ENCODE results near the gene KCNMA1. TPM values are rescaled to one million over a fixed set of nuclear protein-coding genes. Genes with fewer than 3 reads are reported as not detected.

Gene KCNMA1
- total and polyA plus RNA-seq, 10 of the 15 experiments (the other 5 are each of a cell fraction or from before 2014, with no cell fraction given) = 8.5 to 77.0 (median 21.3) TPM

- DNase-seq (ENCODE audit: low read depth, low spot score) (no peak), FAIRE-seq (no peak), ATAC-seq (no peak)
- H3K4me2 ChIP-seq (ENCODE audit: control insufficient read depth, insufficient read depth) = no peak overlapping the region
- H3K36me3 ChIP-seq (ENCODE audit: control insufficient read depth in 2 of 2, insufficient read depth in 2 of 2, low read length in 1 of 2) = no peaks in the 10 kb centered on the region
- 0 out of 4 replicates have a peak, but pooled peaks cover 0 to 3% of the 10 kb centered on the region in 2 experiments for H3K27me3 ChIP-seq (replicated peaks in 1 of 2; ENCODE audit: control insufficient read depth in 2 of 2, insufficient read depth in 2 of 2, low read length in 1 of 2)
- 29% methylated on average over 2 of the region's 2 CpGs for WGBS (ENCODE audit: insufficient coverage, insufficient replicate concordance, low lambda C conversion rate, missing lambda C conversion rate)
- no peaks in the 10 kb centered on the region for H3K4me1 ChIP-seq (ENCODE audit: control insufficient read depth, insufficient read depth, low read length)
- in situ Hi-C loops (cut with MboI) (no loop called here), intact Hi-C loops (cut with micrococcal nuclease; ENCODE audit: unreplicated experiment) (no loop called here)
- no peak overlapping the region for H3K9ac ChIP-seq (ENCODE audit: control insufficient read depth, insufficient read depth, low read length)
- ChIA-PET RAD21 (ENCODE audit: unreplicated experiment) (interaction anchor here (1.7 to 2.5 kb wide), 2 partner anchors 8 to 387 kb away, joined by 6 to 10 read pairs; no protein-coding TSS in a partner anchor), SMC1A (ENCODE audit: uncharacterized antibody, unreplicated experiment) (interaction anchor here (0.7 to 1.8 kb wide), 11 partner anchors 9 to 444 kb away, joined by 3 to 10 read pairs (median 4); no protein-coding TSS in a partner anchor), POLR2A (no interaction called here), CTCF (interaction anchor here (0.8 to 1.9 kb wide), 4 partner anchors 385 to 455 kb away, joined by 3 to 9 read pairs (median 4); no protein-coding TSS in a partner anchor)
- H2AFZ ChIP-seq (ENCODE audit: control insufficient read depth, low read depth, low read length) = no peak overlapping the region
- no peaks in the 10 kb centered on the region; the same call in 1 of the 3 replicates for H3K9me3 ChIP-seq (replicated peaks; ENCODE audit: control insufficient read depth, insufficient read depth, low read length)
- no peak overlapping the region for H3K27ac ChIP-seq (ENCODE audit: control insufficient read depth, insufficient read depth)
- BruUV-seq (replicated peaks) = no TSS peak
- H3K79me2 ChIP-seq (ENCODE audit: control insufficient read depth, insufficient read depth, low read length) = no peaks in the 10 kb centered on the region
- H4K20me1 ChIP-seq (ENCODE audit: control insufficient read depth, insufficient read depth) = no peaks in the 10 kb centered on the region
- TF ChIP-seq NBN (IDR thresholded peaks at IDR 0.05) (no peak), IKZF1 (conservative IDR thresholded peaks at IDR 0.05) (no peak), SMC3 (IDR thresholded peaks at IDR 0.05; ENCODE audit: borderline replicate concordance, low read length) (no peak), ASH2L (IDR thresholded peaks at IDR 0.05; ENCODE audit: borderline replicate concordance, low read depth) (no peak), ESRRA (IDR thresholded peaks at IDR 0.05; ENCODE audit: low read length) (no peak), TCF7 (IDR thresholded peaks at IDR 0.05; ENCODE audit: borderline replicate concordance) (no peak), BMI1 (IDR thresholded peaks at IDR 0.05; ENCODE audit: borderline replicate concordance) (no peak), SMAD1 (IDR thresholded peaks at IDR 0.05; ENCODE audit: low read depth, partially characterized antibody) (no peak), ZNF24 (IDR thresholded peaks at IDR 0.05) (no peak), POLR2AphosphoS5 (IDR thresholded peaks at IDR 0.05; ENCODE audit: low read length) (no peak), FOXK2 (IDR thresholded peaks at IDR 0.05) (no peak), RAD21 (IDR thresholded peaks at IDR 0.05; ENCODE audit: insufficient read depth, low read depth, low read length) (no peak), HDAC2 (IDR thresholded peaks at IDR 0.05) (no peak), MEF2B (IDR thresholded peaks at IDR 0.05; ENCODE audit: partially characterized antibody, poor library complexity, severe bottlenecking) (no peak)
- TF ChIP-seq, protein P1, sequence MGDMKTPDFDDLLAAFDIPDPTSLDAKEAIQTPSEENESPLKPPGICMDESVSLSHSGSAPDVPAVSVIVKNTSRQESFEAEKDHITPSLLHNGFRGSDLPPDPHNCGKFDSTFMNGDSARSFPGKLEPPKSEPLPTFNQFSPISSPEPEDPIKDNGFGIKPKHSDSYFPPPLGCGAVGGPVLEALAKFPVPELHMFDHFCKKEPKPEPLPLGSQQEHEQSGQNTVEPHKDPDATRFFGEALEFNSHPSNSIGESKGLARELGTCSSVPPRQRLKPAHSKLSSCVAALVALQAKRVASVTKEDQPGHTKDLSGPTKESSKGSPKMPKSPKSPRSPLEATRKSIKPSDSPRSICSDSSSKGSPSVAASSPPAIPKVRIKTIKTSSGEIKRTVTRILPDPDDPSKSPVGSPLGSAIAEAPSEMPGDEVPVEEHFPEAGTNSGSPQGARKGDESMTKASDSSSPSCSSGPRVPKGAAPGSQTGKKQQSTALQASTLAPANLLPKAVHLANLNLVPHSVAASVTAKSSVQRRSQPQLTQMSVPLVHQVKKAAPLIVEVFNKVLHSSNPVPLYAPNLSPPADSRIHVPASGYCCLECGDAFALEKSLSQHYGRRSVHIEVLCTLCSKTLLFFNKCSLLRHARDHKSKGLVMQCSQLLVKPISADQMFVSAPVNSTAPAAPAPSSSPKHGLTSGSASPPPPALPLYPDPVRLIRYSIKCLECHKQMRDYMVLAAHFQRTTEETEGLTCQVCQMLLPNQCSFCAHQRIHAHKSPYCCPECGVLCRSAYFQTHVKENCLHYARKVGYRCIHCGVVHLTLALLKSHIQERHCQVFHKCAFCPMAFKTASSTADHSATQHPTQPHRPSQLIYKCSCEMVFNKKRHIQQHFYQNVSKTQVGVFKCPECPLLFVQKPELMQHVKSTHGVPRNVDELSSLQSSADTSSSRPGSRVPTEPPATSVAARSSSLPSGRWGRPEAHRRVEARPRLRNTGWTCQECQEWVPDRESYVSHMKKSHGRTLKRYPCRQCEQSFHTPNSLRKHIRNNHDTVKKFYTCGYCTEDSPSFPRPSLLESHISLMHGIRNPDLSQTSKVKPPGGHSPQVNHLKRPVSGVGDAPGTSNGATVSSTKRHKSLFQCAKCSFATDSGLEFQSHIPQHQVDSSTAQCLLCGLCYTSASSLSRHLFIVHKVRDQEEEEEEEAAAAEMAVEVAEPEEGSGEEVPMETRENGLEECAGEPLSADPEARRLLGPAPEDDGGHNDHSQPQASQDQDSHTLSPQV (IDR thresholded peaks at IDR 0.05) = no peak
- TF ChIP-seq, protein P2, sequence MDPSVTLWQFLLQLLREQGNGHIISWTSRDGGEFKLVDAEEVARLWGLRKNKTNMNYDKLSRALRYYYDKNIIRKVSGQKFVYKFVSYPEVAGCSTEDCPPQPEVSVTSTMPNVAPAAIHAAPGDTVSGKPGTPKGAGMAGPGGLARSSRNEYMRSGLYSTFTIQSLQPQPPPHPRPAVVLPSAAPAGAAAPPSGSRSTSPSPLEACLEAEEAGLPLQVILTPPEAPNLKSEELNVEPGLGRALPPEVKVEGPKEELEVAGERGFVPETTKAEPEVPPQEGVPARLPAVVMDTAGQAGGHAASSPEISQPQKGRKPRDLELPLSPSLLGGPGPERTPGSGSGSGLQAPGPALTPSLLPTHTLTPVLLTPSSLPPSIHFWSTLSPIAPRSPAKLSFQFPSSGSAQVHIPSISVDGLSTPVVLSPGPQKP (IDR thresholded peaks at IDR 0.05; ENCODE audit: low read depth, low read length) = no peak
- H3K4me3 ChIP-seq = no peak overlapping the region
Measured at GRCh38 chr10:77256346-77256745, 381.3 kb downstream of the KCNMA1 start.
